HepG2 (cell line): ENCODE measurements around the gene NT5DC2. TPM values are rescaled to one million over a fixed set of nuclear protein-coding genes. Genes with fewer than 3 reads are reported as not detected.

Source experiments
- ATAC-seq: fragments of 200-7000 bp; cut with Tn5 transposase; 3 replicates; pipeline ENCODE4 v1.9.1; 2020; ENCODE audit warnings: mild to moderate bottlenecking, moderate library complexity
- BruUV-seq: library from RNA; stranded (reverse); fragments of 400-500 nt; replicated peaks from 2 replicates; lab custom pipeline; 2021; lab: Mats Ljungman, UMichigan
- CTCF ChIA-PET: fragments of 300-600 bp; formaldehyde crosslinking; extraction: SDS; loops from one replicate; lab custom pipeline; 2021; ENCODE audit warnings: low total read pairs, inconsistent platforms, low intra/inter-chr PET ratio; lab: Yijun Ruan, JAX
- POLR2A ChIA-PET: fragments of 350-600 bp; sonication (Branson Sonifier 250); formaldehyde crosslinking; loops from one replicate; lab custom pipeline; 2020; ENCODE audit warnings: antibody characterized with exemption, inconsistent platforms; lab: Yijun Ruan, JAX
- DNase-seq: peaks from one replicate; pipeline ENCODE4 v3.0.0-alpha.2; 2015; ENCODE audit warnings: low spot score
- FAIRE-seq: peaks from 3 replicates; lab custom pipeline; 2011; peaks lifted over from hg19 to GRCh38; lab: Jason Lieb, UNC
- H2AFZ ChIP-seq: one replicate; pipeline ENCODE4 v1.6.1; 2011; ENCODE audit warnings: low read length, inconsistent platforms
- H3K27ac ChIP-seq: fragments of 300-600 bp; 3 replicates; pipeline ENCODE4 v1.8.0; 2011; ENCODE audit warnings: mixed run types, mild to moderate bottlenecking, mixed read lengths, low read length, inconsistent platforms; ENCODE audit not compliant: insufficient read depth; ENCODE audit errors: extremely low read length
- H3K27me3 ChIP-seq, 2 experiments: fragments of 200-600 bp in 1 of 2; 2 replicates in 1 of 2; 3 replicates in 1 of 2; pipeline versions ENCODE4 v1.6.0 to v1.8.0; 2011; ENCODE audit warnings: low read length in 2 of 2, mild to moderate bottlenecking in 2 of 2, moderate library complexity in 2 of 2, inconsistent platforms in 1 of 2; ENCODE audit not compliant: insufficient read depth in 2 of 2, control insufficient read depth in 1 of 2
- H3K36me3 ChIP-seq, 2 experiments: fragments of 200-600 bp in 1 of 2; replicated peaks in 1 of 2; 2 replicates in 1 of 2; 3 replicates in 1 of 2; pipeline versions ENCODE4 v1.5.1 to v1.8.0; 2011; ENCODE audit warnings: low read length in 2 of 2, inconsistent platforms in 1 of 2; ENCODE audit not compliant: insufficient read depth in 2 of 2, control insufficient read depth in 1 of 2
- H3K4me1 ChIP-seq: 2 replicates; pipeline ENCODE4 v1.5.1; 2012; ENCODE audit warnings: low read length, inconsistent platforms; ENCODE audit not compliant: insufficient read depth
- H3K4me2 ChIP-seq: 2 replicates; pipeline ENCODE4 v1.6.0; 2011; ENCODE audit warnings: low read depth, low read length, inconsistent platforms
- H3K4me3 ChIP-seq, 3 experiments: fragments of 200-600 bp in 1 of 3; sonication (generic), shearing (Covaris generic) in 1 of 3; replicated peaks in 1 of 3; 2 replicates each; pipeline ENCODE4 v1.5.1; 2011 to 2016; ENCODE audit warnings: low read length in 3 of 3, inconsistent platforms in 2 of 3, low read depth in 2 of 3, mild to moderate bottlenecking in 2 of 3, control low read depth in 1 of 3, mixed read lengths in 1 of 3; ENCODE audit not compliant: insufficient read depth in 1 of 3
- H3K79me2 ChIP-seq: one replicate; pipeline ENCODE4 v1.6.1; 2011; ENCODE audit warnings: low read length, inconsistent platforms; ENCODE audit not compliant: insufficient read depth
- H3K9ac ChIP-seq: 2 replicates; pipeline ENCODE4 v1.6.0; 2011; ENCODE audit warnings: mild to moderate bottlenecking, low read depth, low read length, inconsistent platforms; ENCODE audit not compliant: insufficient read depth
- H3K9me3 ChIP-seq: 2 replicates; pipeline ENCODE4 v1.5.1; 2012; ENCODE audit warnings: mild to moderate bottlenecking, low read length
- H4K20me1 ChIP-seq: 2 replicates; pipeline ENCODE4 v1.6.0; 2011; ENCODE audit warnings: inconsistent platforms, mild to moderate bottlenecking, low read length, moderate library complexity; ENCODE audit not compliant: insufficient read depth
- HMGA1 ChIP-seq: sonication (generic); formaldehyde crosslinking; conservative IDR thresholded peaks from 2 replicates; pipeline ENCODE4 v1.4.0; 2020; ENCODE audit warnings: missing genetic modification reagents
- NR2F6 ChIP-seq, 2 experiments: IDR thresholded peaks; 2 replicates each; pipeline ENCODE4 v1.6.1; 2016; ENCODE audit warnings: antibody characterized with exemption in 1 of 2, mild to moderate bottlenecking in 1 of 2
- SRSF4 ChIP-seq: fragments of 200-400 bp; formaldehyde crosslinking; IDR thresholded peaks from one replicate; pipeline ENCODE4 v1.6.1; 2018; ENCODE audit warnings: mild to moderate bottlenecking, low read depth, low read length, moderate library complexity; ENCODE audit not compliant: poor library complexity, severe bottlenecking
- ZFAT ChIP-seq: sonication (generic); formaldehyde crosslinking; conservative IDR thresholded peaks from 2 replicates; pipeline ENCODE4 v1.8.1; 2023; ENCODE audit warnings: missing genetic modification reagents, inconsistent platforms
- ZNF766 ChIP-seq: sonication (generic); formaldehyde crosslinking; IDR thresholded peaks from 2 replicates; pipeline ENCODE4 v1.5.0; 2020; ENCODE audit warnings: missing genetic modification reagents, borderline replicate concordance
- WGBS: methylation state at CpG from one replicate; pipeline ENCODE4 v1.1.6; 2017; ENCODE audit warnings: low lambda C conversion rate; 5-methylcytosine and 5-hydroxymethylcytosine counted together
- in situ Hi-C: cut with HindIII; loops from 2 replicates; pipeline ENCODE4 v1.10.0; 2017; ENCODE audit warnings: low pct_unique_long_range_greater_than_20kb; ENCODE audit not compliant: extremely low pct_ligation_motif_present
- intact Hi-C: fragments of 100-400 bp; cut with micrococcal nuclease; formaldehyde crosslinking; loops from one replicate; pipeline ENCODE4 v1.10.0; 2022; ENCODE audit not compliant: unreplicated experiment
- polyA plus RNA-seq, 8 experiments: library from polyadenylated mRNA; depleted of rRNA in 3 of 8; stranded (reverse) in 7 of 8; unstranded in 1 of 8; fragments of >200 nt; fragmentation: Illumina TruSeq in 4 of 8; extraction: Trizol in 4 of 8; gene quantifications; 2 replicates each; pipeline versions ENCODE4 v1.2.1 to v1.2.3, GENCODE V29; 2011 to 2016; ENCODE audit warnings: low read depth in 4 of 8, missing spikeins in 1 of 8, mixed read lengths in 1 of 8; ENCODE audit not compliant: insufficient read depth in 1 of 8
- total RNA-seq, 5 experiments: library from RNA; depleted of rRNA; stranded (reverse); fragments of >200 nt; fragmentation: Illumina TruSeq; extraction: Trizol; gene quantifications; 2 replicates each; pipeline ENCODE4 v1.2.3, GENCODE V29; 2016; ENCODE audit warnings: low read depth in 1 of 5
- TF ChIP-seq, protein P1 (sequence below): sonication (generic); formaldehyde crosslinking; IDR thresholded peaks from 2 replicates; pipeline ENCODE4 v1.5.1; 2020; ENCODE audit warnings: mild to moderate bottlenecking, moderate library complexity, missing genetic modification reagents
- TF ChIP-seq, protein P2 (sequence below): sonication (generic); formaldehyde crosslinking; IDR thresholded peaks from 2 replicates; pipeline ENCODE4 v1.4.0; 2020; ENCODE audit warnings: missing genetic modification reagents
- TF ChIP-seq, protein P3 (sequence below): sonication (generic); formaldehyde crosslinking; IDR thresholded peaks from 2 replicates; pipeline ENCODE4 v1.4.0; 2020; ENCODE audit warnings: missing genetic modification reagents, borderline replicate concordance
- TF ChIP-seq, protein P4 (sequence below): sonication (generic); formaldehyde crosslinking; IDR thresholded peaks from 2 replicates; pipeline ENCODE4 v1.5.1; 2020; ENCODE audit warnings: mild to moderate bottlenecking, missing genetic modification reagents, moderate library complexity

Gene NT5DC2
- total and polyA plus RNA-seq, 2 of the 13 experiments (the other 11 are each of a cell fraction or from before 2014, with no cell fraction given), result 131 to 240 TPM

DNA sequence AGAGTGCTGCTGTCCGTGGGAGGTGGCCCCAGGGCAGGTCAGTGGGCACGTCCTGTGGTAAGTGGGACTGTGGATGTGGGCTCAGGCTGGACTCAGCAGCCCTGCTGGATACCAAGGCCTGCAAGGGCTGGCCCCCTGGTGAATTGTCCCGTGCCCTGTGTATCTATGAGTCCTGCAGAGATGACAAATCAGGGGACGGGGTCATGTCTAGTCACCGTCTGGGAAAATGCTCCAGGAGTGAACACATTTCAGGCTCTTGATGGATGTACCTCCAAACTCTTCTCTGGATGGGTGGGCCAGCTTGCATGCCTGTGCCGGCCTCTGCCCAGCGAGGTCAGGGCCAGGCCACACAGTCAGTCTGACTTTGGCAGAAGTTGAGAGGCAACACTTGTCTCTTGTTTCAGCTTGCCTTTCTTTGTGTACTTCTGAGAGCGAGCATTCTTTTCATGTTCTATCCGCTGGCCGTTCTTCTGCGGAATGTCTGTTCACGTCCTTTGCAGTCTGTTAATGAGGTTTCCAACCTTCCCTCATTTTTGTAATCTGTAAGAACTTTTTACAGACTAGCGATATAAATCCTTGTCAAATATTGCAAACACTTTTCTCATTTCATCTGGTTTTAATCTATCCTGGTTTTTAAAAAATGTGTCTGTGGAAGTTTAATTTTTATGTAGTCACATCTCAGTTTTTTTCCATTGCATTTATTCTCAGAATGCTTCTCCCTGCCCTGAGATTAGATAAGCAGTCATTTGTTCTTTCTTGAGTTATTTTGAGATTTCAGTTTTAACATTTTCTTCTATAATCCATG, 49.9 kb downstream of the NT5DC2 start:
- Histone ChIP-seq H3K27me3 (no peaks in the 10 kb centered on the region), H3K4me1 (peaks cover 11% of the 10 kb centered on the region; the same call in 1 of the 2 replicates), H3K9ac (no peak overlapping the region), H3K79me2 (no peaks in the 10 kb centered on the region), H3K27ac (no peak overlapping the region), H3K9me3 (no peaks in the 10 kb centered on the region), H3K36me3 (peaks cover 19 to 53% of the 10 kb centered on the region in 2 experiments), H4K20me1 (no peaks in the 10 kb centered on the region), H2AFZ (no peak overlapping the region), H3K4me3 (no peak overlapping the region), H3K4me2 (no peak overlapping the region)
- intact Hi-C loops (no loop called here), in situ Hi-C loops (no loop called here)
- ATAC-seq (peak; percentile 10), DNase-seq (peak; percentile 61), FAIRE-seq (no peak)
- ChIA-PET CTCF (no interaction called here), POLR2A (no interaction called here)
- TSS peak; percentile 27 for BruUV-seq
- 82% methylated on average over 8 of the region's 13 CpGs for WGBS
- TF ChIP-seq ZNF766 (CRISPR knock-in tag) (no peak), SRSF4 (no peak), NR2F6 (IDR thresholded peaks at IDR 0.05) (peak; percentile 15; the same call in 1 of the 2 replicates), NR2F6 (CRISPR knock-in tag; IDR thresholded peaks at IDR 0.05) (no peak), HMGA1 (no peak), ZFAT (CRISPR knock-in tag) (no peak)
- TF ChIP-seq, protein P1, sequence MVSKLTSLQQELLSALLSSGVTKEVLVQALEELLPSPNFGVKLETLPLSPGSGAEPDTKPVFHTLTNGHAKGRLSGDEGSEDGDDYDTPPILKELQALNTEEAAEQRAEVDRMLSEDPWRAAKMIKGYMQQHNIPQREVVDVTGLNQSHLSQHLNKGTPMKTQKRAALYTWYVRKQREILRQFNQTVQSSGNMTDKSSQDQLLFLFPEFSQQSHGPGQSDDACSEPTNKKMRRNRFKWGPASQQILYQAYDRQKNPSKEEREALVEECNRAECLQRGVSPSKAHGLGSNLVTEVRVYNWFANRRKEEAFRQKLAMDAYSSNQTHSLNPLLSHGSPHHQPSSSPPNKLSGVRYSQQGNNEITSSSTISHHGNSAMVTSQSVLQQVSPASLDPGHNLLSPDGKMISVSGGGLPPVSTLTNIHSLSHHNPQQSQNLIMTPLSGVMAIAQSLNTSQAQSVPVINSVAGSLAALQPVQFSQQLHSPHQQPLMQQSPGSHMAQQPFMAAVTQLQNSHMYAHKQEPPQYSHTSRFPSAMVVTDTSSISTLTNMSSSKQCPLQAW, result no peak
- TF ChIP-seq, protein P2, sequence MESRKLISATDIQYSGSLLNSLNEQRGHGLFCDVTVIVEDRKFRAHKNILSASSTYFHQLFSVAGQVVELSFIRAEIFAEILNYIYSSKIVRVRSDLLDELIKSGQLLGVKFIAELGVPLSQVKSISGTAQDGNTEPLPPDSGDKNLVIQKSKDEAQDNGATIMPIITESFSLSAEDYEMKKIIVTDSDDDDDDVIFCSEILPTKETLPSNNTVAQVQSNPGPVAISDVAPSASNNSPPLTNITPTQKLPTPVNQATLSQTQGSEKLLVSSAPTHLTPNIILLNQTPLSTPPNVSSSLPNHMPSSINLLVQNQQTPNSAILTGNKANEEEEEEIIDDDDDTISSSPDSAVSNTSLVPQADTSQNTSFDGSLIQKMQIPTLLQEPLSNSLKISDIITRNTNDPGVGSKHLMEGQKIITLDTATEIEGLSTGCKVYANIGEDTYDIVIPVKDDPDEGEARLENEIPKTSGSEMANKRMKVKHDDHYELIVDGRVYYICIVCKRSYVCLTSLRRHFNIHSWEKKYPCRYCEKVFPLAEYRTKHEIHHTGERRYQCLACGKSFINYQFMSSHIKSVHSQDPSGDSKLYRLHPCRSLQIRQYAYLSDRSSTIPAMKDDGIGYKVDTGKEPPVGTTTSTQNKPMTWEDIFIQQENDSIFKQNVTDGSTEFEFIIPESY, result 0 out of 2 replicates have a peak, but pooled peaks have one; percentile 34
- TF ChIP-seq, protein P3, sequence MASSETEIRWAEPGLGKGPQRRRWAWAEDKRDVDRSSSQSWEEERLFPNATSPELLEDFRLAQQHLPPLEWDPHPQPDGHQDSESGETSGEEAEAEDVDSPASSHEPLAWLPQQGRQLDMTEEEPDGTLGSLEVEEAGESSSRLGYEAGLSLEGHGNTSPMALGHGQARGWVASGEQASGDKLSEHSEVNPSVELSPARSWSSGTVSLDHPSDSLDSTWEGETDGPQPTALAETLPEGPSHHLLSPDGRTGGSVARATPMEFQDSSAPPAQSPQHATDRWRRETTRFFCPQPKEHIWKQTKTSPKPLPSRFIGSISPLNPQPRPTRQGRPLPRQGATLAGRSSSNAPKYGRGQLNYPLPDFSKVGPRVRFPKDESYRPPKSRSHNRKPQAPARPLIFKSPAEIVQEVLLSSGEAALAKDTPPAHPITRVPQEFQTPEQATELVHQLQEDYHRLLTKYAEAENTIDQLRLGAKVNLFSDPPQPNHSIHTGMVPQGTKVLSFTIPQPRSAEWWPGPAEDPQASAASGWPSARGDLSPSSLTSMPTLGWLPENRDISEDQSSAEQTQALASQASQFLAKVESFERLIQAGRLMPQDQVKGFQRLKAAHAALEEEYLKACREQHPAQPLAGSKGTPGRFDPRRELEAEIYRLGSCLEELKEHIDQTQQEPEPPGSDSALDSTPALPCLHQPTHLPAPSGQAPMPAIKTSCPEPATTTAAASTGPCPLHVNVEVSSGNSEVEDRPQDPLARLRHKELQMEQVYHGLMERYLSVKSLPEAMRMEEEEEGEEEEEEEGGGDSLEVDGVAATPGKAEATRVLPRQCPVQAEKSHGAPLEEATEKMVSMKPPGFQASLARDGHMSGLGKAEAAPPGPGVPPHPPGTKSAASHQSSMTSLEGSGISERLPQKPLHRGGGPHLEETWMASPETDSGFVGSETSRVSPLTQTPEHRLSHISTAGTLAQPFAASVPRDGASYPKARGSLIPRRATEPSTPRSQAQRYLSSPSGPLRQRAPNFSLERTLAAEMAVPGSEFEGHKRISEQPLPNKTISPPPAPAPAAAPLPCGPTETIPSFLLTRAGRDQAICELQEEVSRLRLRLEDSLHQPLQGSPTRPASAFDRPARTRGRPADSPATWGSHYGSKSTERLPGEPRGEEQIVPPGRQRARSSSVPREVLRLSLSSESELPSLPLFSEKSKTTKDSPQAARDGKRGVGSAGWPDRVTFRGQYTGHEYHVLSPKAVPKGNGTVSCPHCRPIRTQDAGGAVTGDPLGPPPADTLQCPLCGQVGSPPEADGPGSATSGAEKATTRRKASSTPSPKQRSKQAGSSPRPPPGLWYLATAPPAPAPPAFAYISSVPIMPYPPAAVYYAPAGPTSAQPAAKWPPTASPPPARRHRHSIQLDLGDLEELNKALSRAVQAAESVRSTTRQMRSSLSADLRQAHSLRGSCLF (CRISPR knock-in tag), result no peak
- TF ChIP-seq, protein P4, sequence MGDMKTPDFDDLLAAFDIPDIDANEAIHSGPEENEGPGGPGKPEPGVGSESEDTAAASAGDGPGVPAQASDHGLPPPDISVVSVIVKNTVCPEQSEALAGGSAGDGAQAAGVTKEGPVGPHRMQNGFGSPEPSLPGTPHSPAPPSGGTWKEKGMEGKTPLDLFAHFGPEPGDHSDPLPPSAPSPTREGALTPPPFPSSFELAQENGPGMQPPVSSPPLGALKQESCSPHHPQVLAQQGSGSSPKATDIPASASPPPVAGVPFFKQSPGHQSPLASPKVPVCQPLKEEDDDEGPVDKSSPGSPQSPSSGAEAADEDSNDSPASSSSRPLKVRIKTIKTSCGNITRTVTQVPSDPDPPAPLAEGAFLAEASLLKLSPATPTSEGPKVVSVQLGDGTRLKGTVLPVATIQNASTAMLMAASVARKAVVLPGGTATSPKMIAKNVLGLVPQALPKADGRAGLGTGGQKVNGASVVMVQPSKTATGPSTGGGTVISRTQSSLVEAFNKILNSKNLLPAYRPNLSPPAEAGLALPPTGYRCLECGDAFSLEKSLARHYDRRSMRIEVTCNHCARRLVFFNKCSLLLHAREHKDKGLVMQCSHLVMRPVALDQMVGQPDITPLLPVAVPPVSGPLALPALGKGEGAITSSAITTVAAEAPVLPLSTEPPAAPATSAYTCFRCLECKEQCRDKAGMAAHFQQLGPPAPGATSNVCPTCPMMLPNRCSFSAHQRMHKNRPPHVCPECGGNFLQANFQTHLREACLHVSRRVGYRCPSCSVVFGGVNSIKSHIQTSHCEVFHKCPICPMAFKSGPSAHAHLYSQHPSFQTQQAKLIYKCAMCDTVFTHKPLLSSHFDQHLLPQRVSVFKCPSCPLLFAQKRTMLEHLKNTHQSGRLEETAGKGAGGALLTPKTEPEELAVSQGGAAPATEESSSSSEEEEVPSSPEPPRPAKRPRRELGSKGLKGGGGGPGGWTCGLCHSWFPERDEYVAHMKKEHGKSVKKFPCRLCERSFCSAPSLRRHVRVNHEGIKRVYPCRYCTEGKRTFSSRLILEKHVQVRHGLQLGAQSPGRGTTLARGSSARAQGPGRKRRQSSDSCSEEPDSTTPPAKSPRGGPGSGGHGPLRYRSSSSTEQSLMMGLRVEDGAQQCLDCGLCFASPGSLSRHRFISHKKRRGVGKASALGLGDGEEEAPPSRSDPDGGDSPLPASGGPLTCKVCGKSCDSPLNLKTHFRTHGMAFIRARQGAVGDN, result no peak
